Subcutaneous preadipocyte (primary cell): ENCODE measurements around the gene SERPINA4. TPM values are rescaled to one million over a fixed set of nuclear protein-coding genes. Genes with fewer than 3 reads are reported as not detected.

ENCODE experiments used
- total RNA-seq: library from RNA; depleted of rRNA; stranded (reverse); fragments of >200 nt; gene quantifications from 2 replicates; pipeline ENCODE4 v1.2.3, GENCODE V29; 2012

The SERPINA4 gene
- total RNA-seq, result not detected in 2 replicates

GRCh38 chr14:94560751-94561655 is at the start of gene SERPINA4:
SERPINA4 (plus strand) TSS chr14:94561442; CDS start chr14:94563483, 2,041 bp downstream.

GRCh38 chr14:94581127-94581999 is 20.1 kb downstream of the SERPINA4 start, which contains the start of gene SERPINA5:
SERPINA5 (plus strand) TSS chr14:94581426; CDS start chr14:94587363, 5,937 bp downstream.

GRCh38 chr14:94612174-94612573 is 50.9 kb downstream of the SERPINA4 start, which contains the start of gene SERPINA3:
SERPINA3 (plus strand) TSS chr14:94612391; CDS start chr14:94614442, 2,051 bp downstream.

Other genes starting within 250 kb of the SERPINA4 start
- gene SERPINA6, start 238.1 kb upstream of the SERPINA4 start, total RNA-seq, result not detected in 2 replicates
- not detected in 2 replicates for gene SERPINA2, start 194.7 kb upstream of the SERPINA4 start, total RNA-seq
- gene SERPINA1, start 172.8 kb upstream of the SERPINA4 start, total RNA-seq, result 0.39 TPM in 1 of 2 replicates, not detected in the other
- not detected in 2 replicates for gene SERPINA11, start 108.6 kb upstream of the SERPINA4 start, total RNA-seq
- gene SERPINA9, start 85.2 kb upstream of the SERPINA4 start, total RNA-seq, result not detected in 2 replicates
- gene SERPINA12, start 52.0 kb upstream of the SERPINA4 start, total RNA-seq, result not detected in 2 replicates
- 0.37 TPM in 1 of 2 replicates, not detected in the other for gene SERPINA5, start 20.0 kb downstream of the SERPINA4 start, total RNA-seq
- 0.20 and 1.1 TPM in 2 replicates for gene SERPINA3, start 50.9 kb downstream of the SERPINA4 start, total RNA-seq
- gene GSC, start 208.7 kb downstream of the SERPINA4 start, total RNA-seq, result 3.5 and 5.5 TPM in 2 replicates